ENCODE measurements around the gene ALG1. TPM values are rescaled to one million over a fixed set of nuclear protein-coding genes. Genes with fewer than 3 reads are reported as not detected.
A peak's percentile ranks its signal among the peaks of the same experiment; 100 is the strongest.
"Not testable (repeated sequence)": the region's sequence is repeated elsewhere in the genome, so short reads cannot be mapped to it uniquely, and the experiment has no call there.

ALG1 gene
- total RNA-seq, 1 experiment from 2014 or later = 39.2 TPM

- in situ Hi-C loops (cut with HindIII; ENCODE audit: low pct_unique_long_range_greater_than_20kb, low sequenced_read_pairs) = no loop called here
- peak; percentile 45 for DNase-seq (ENCODE audit: low read depth)
Observed at GRCh38 chr16:5041600-5042133, 30.0 kb upstream of the ALG1 start.

GRCh38 chr16:5042574-5043171, 29.0 kb upstream of the ALG1 start:
- in situ Hi-C loops (cut with HindIII; ENCODE audit: low pct_unique_long_range_greater_than_20kb, low sequenced_read_pairs) = no loop called here
- DNase-seq (ENCODE audit: low read depth) = no peak

- DNase-seq (ENCODE audit: low read depth) = no peak
- in situ Hi-C loops (cut with HindIII; ENCODE audit: low pct_unique_long_range_greater_than_20kb, low sequenced_read_pairs) = no loop called here
Observed at GRCh38 chr16:5044011-5044540, 27.6 kb upstream of the ALG1 start.

- DNase-seq (ENCODE audit: low read depth); in situ Hi-C loops (cut with HindIII; ENCODE audit: low pct_unique_long_range_greater_than_20kb, low sequenced_read_pairs): not testable (repeated sequence)
Observed at GRCh38 chr16:5044581-5044980, 27.1 kb upstream of the ALG1 start.

- in situ Hi-C loops (cut with HindIII; ENCODE audit: low pct_unique_long_range_greater_than_20kb, low sequenced_read_pairs) = no loop called here
- no peak for DNase-seq (ENCODE audit: low read depth)
Observed at GRCh38 chr16:5045499-5046115, 26.0 kb upstream of the ALG1 start.

GRCh38 chr16:5046914-5047313, 24.7 kb upstream of the ALG1 start:
- no peak for DNase-seq (ENCODE audit: low read depth)
- in situ Hi-C loops (cut with HindIII; ENCODE audit: low pct_unique_long_range_greater_than_20kb, low sequenced_read_pairs) = no loop called here

- DNase-seq (ENCODE audit: low read depth) = no peak
- in situ Hi-C loops (cut with HindIII; ENCODE audit: low pct_unique_long_range_greater_than_20kb, low sequenced_read_pairs) = no loop called here
Observed at GRCh38 chr16:5054876-5055865, 16.5 kb upstream of the ALG1 start.

GRCh38 chr16:5056352-5056751, 15.3 kb upstream of the ALG1 start:
- no peak for DNase-seq (ENCODE audit: low read depth)
- in situ Hi-C loops (cut with HindIII; ENCODE audit: low pct_unique_long_range_greater_than_20kb, low sequenced_read_pairs) = no loop called here

- in situ Hi-C loops (cut with HindIII; ENCODE audit: low pct_unique_long_range_greater_than_20kb, low sequenced_read_pairs) = no loop called here
- DNase-seq (ENCODE audit: low read depth) = no peak
Observed at GRCh38 chr16:5058476-5058875, 13.2 kb upstream of the ALG1 start.

- DNase-seq (ENCODE audit: low read depth) = no peak
Observed at GRCh38 chr16:5059386-5060072, 12.1 kb upstream of the ALG1 start.

GRCh38 chr16:5060073-5060641, 11.5 kb upstream of the ALG1 start:
- no peak for DNase-seq (ENCODE audit: low read depth)
- in situ Hi-C loops (cut with HindIII; ENCODE audit: low pct_unique_long_range_greater_than_20kb, low sequenced_read_pairs) = no loop called here

More at GRCh38 chr16:5059386-5060072, 12.1 kb upstream of the ALG1 start:
- in situ Hi-C loops (cut with HindIII; ENCODE audit: low pct_unique_long_range_greater_than_20kb, low sequenced_read_pairs) = no loop called here

- no peak for DNase-seq (ENCODE audit: low read depth)
- in situ Hi-C loops (cut with HindIII; ENCODE audit: low pct_unique_long_range_greater_than_20kb, low sequenced_read_pairs) = no loop called here
Observed at GRCh38 chr16:5062051-5062450, 9.6 kb upstream of the ALG1 start.

- DNase-seq (ENCODE audit: low read depth) = no peak
- in situ Hi-C loops (cut with HindIII; ENCODE audit: low pct_unique_long_range_greater_than_20kb, low sequenced_read_pairs) = no loop called here
Observed at GRCh38 chr16:5062790-5063765, 8.6 kb upstream of the ALG1 start.

- no peak for DNase-seq (ENCODE audit: low read depth)
- in situ Hi-C loops (cut with HindIII; ENCODE audit: low pct_unique_long_range_greater_than_20kb, low sequenced_read_pairs) = no loop called here
Observed at GRCh38 chr16:5064915-5065314, 6.7 kb upstream of the ALG1 start.

- in situ Hi-C loops (cut with HindIII; ENCODE audit: low pct_unique_long_range_greater_than_20kb, low sequenced_read_pairs) = no loop called here
Observed at GRCh38 chr16:5065326-5065725, 6.3 kb upstream of the ALG1 start.

GRCh38 chr16:5065813-5066212, 5.8 kb upstream of the ALG1 start, which contains the start of gene C16orf89:
Gene C16orf89, minus strand, starts transcription at chr16:5065956. Its CDS starts 48 bp downstream, at chr16:5065908.
- in situ Hi-C loops (cut with HindIII; ENCODE audit: low pct_unique_long_range_greater_than_20kb, low sequenced_read_pairs) = no loop called here
- no peak for DNase-seq (ENCODE audit: low read depth)

More at GRCh38 chr16:5065326-5065725, 6.3 kb upstream of the ALG1 start:
- no peak for DNase-seq (ENCODE audit: low read depth)

- DNase-seq (ENCODE audit: low read depth) = no peak
- in situ Hi-C loops (cut with HindIII; ENCODE audit: low pct_unique_long_range_greater_than_20kb, low sequenced_read_pairs) = no loop called here
Observed at GRCh38 chr16:5066511-5066910, 5.1 kb upstream of the ALG1 start.
